GM12878 (cell line): ENCODE results near the gene SOX5. TPM values are rescaled to one million over a fixed set of nuclear protein-coding genes. Genes with fewer than 3 reads are reported as not detected.

Experiments used
- ATAC-seq: fragments of 200-7000 bp; cut with Tn5 transposase; 3 replicates; pipeline ENCODE4 v1.9.1; 2020; ENCODE audit warnings: mild to moderate bottlenecking, moderate library complexity
- BruUV-seq: library from RNA; stranded (reverse); fragments of 400-500 nt; replicated peaks from 2 replicates; lab custom pipeline; 2021; lab: Mats Ljungman, UMichigan
- CTCF ChIA-PET: fragments of 300-600 bp; sonication (Branson Sonifier 250); formaldehyde crosslinking; extraction: SDS; loops from one replicate; lab custom pipeline; 2021; ENCODE audit warnings: inconsistent platforms; lab: Yijun Ruan, JAX
- POLR2A ChIA-PET: fragments of 350-600 bp; formaldehyde crosslinking; extraction: SDS; loops from one replicate; lab custom pipeline; 2021; ENCODE audit warnings: inconsistent platforms; lab: Charles Lee
- RAD21 ChIA-PET: fragments of 300-600 bp; sonication (Branson Sonifier 250); formaldehyde crosslinking; loops from one replicate; lab custom pipeline; 2023; ENCODE audit warnings: antibody characterized with exemption; ENCODE audit not compliant: unreplicated experiment; lab: Charles Lee
- SMC1A ChIA-PET: fragments of 300-600 bp; sonication (Branson Sonifier 250); formaldehyde crosslinking; loops from one replicate; lab custom pipeline; 2023; ENCODE audit not compliant: unreplicated experiment, uncharacterized antibody; lab: Charles Lee
- DNase-seq: peaks from one replicate; pipeline ENCODE4 v3.0.0-alpha.2; 2011; ENCODE audit warnings: low read depth, low spot score
- FAIRE-seq: peaks from 3 replicates; lab custom pipeline; 2011; peaks lifted over from hg19 to GRCh38; lab: Jason Lieb, UNC
- H2AFZ ChIP-seq: 2 replicates; pipeline ENCODE4 v1.6.0; 2011; ENCODE audit warnings: low read depth, low read length, control low read depth; ENCODE audit not compliant: control insufficient read depth
- H3K27ac ChIP-seq: 2 replicates; pipeline ENCODE4 v1.5.1; 2011; ENCODE audit warnings: control low read depth; ENCODE audit not compliant: control insufficient read depth, insufficient read depth
- H3K27me3 ChIP-seq, 2 experiments: replicated peaks in 1 of 2; 2 replicates each; pipeline versions ENCODE4 v1.6.0 to v1.6.1; 2011; ENCODE audit warnings: low read length in 1 of 2; ENCODE audit not compliant: control insufficient read depth in 2 of 2, insufficient read depth in 2 of 2
- H3K36me3 ChIP-seq, 2 experiments: 2 replicates each; pipeline ENCODE4 v1.5.1; 2011; ENCODE audit warnings: low read length in 1 of 2; ENCODE audit not compliant: control insufficient read depth in 2 of 2, insufficient read depth in 2 of 2
- H3K4me1 ChIP-seq: 2 replicates; pipeline ENCODE4 v1.6.1; 2011; ENCODE audit warnings: mild to moderate bottlenecking, low read length, moderate library complexity, mixed read lengths; ENCODE audit not compliant: control insufficient read depth, insufficient read depth
- H3K4me2 ChIP-seq: 2 replicates; pipeline ENCODE4 v1.6.0; 2011; ENCODE audit warnings: control low read depth; ENCODE audit not compliant: control insufficient read depth, insufficient read depth
- H3K4me3 ChIP-seq: fragments of 200-600 bp; sonication (generic); 2 replicates; pipeline ENCODE4 v1.5.1; 2016
- H3K79me2 ChIP-seq: 2 replicates; pipeline ENCODE4 v1.6.0; 2011; ENCODE audit warnings: low read length; ENCODE audit not compliant: control insufficient read depth, insufficient read depth
- H3K9ac ChIP-seq: 2 replicates; pipeline ENCODE4 v1.8.0; 2011; ENCODE audit warnings: low read length, control low read depth, mixed read lengths; ENCODE audit not compliant: control insufficient read depth, insufficient read depth
- H3K9me3 ChIP-seq: replicated peaks from 3 replicates; pipeline ENCODE4 v1.5.1; 2011; ENCODE audit warnings: mild to moderate bottlenecking, low read length; ENCODE audit not compliant: control insufficient read depth, insufficient read depth
- H4K20me1 ChIP-seq: 2 replicates; pipeline ENCODE4 v1.6.0; 2011; ENCODE audit not compliant: control insufficient read depth, insufficient read depth
- BACH1 ChIP-seq: fragments of 450-650 bp; IDR thresholded peaks from 2 replicates; pipeline ENCODE4 v1.6.1; 2017; ENCODE audit warnings: mild to moderate bottlenecking, borderline replicate concordance
- BCL11A ChIP-seq: IDR thresholded peaks from 2 replicates; pipeline ENCODE4 v1.6.1; 2011; ENCODE audit warnings: low read depth, low read length
- EP300 ChIP-seq, 2 experiments: fragments of 150-350 bp in 1 of 2; IDR thresholded peaks; 2 replicates each; pipeline ENCODE4 v1.6.1; 2011 to 2012; ENCODE audit warnings: low read depth in 2 of 2, low read length in 2 of 2, borderline replicate concordance in 1 of 2, improper control_type of control experiment in 1 of 2, inconsistent platforms in 1 of 2; ENCODE audit not compliant: control insufficient read depth in 1 of 2
- ETV6 ChIP-seq, 2 experiments: fragments of 450-650 bp in 1 of 2; IDR thresholded peaks in 1 of 2; conservative IDR thresholded peaks in 1 of 2; 2 replicates each; pipeline ENCODE4 v1.6.1; 2014; ENCODE audit warnings: antibody characterized with exemption in 1 of 2, borderline replicate concordance in 1 of 2, low read depth in 1 of 2, mild to moderate bottlenecking in 1 of 2, moderate library complexity in 1 of 2
- FOXK2 ChIP-seq: fragments of 450-650 bp; IDR thresholded peaks from 2 replicates; pipeline ENCODE4 v1.6.1; 2017; ENCODE audit warnings: mild to moderate bottlenecking, moderate library complexity
- JUND ChIP-seq: IDR thresholded peaks from 2 replicates; pipeline ENCODE4 v1.6.1; 2012; ENCODE audit warnings: low read depth, mild to moderate bottlenecking, low read length, improper control_type of control experiment, moderate library complexity
- MYC ChIP-seq: IDR thresholded peaks from 2 replicates; pipeline ENCODE4 v1.6.1; 2011; ENCODE audit warnings: mild to moderate bottlenecking, low read length, moderate library complexity, inconsistent platforms; ENCODE audit not compliant: insufficient read depth, insufficient replicate concordance, insufficient read length, severe bottlenecking
- NR2C2 ChIP-seq: IDR thresholded peaks from 2 replicates; pipeline ENCODE4 v1.6.1; 2011; ENCODE audit warnings: borderline replicate concordance, low read depth; ENCODE audit not compliant: control insufficient read depth, insufficient read length
- PAX5 ChIP-seq: IDR thresholded peaks from 2 replicates; pipeline ENCODE4 v1.6.1; 2011; ENCODE audit warnings: low read depth, low read length, borderline replicate concordance
- PML ChIP-seq: IDR thresholded peaks from 2 replicates; pipeline ENCODE4 v1.6.1; 2012; ENCODE audit warnings: low read length, inconsistent platforms
- RCOR1 ChIP-seq: conservative IDR thresholded peaks from 2 replicates; pipeline ENCODE4 v1.6.1; 2012; ENCODE audit warnings: low read depth, low read length, improper control_type of control experiment
- SMAD1 ChIP-seq: fragments of 450-650 bp; IDR thresholded peaks from 2 replicates; pipeline ENCODE4 v1.6.1; 2018; ENCODE audit warnings: mild to moderate bottlenecking, low read depth; ENCODE audit not compliant: partially characterized antibody
- STAT1 ChIP-seq: fragments of 450-650 bp; conservative IDR thresholded peaks from 2 replicates; pipeline ENCODE4 v1.6.1; 2014; ENCODE audit warnings: antibody characterized with exemption, mild to moderate bottlenecking
- WGBS: methylation state at CpG from one replicate; pipeline ENCODE4 v1.1.6; 2016; ENCODE audit warnings: low lambda C conversion rate; ENCODE audit not compliant: insufficient replicate concordance, insufficient coverage; ENCODE audit errors: missing lambda C conversion rate; 5-methylcytosine and 5-hydroxymethylcytosine counted together
- in situ Hi-C: fragments of 300-500 bp; cut with MboI; formaldehyde crosslinking; loops from 9 replicates; pipeline ENCODE4 v1.14.3; 2018; ENCODE audit warnings: mixed read lengths
- intact Hi-C: fragments of 100-400 bp; cut with micrococcal nuclease; formaldehyde crosslinking; loops from one replicate; pipeline ENCODE4 v1.14.2; 2022; ENCODE audit not compliant: unreplicated experiment
- polyA plus RNA-seq, 11 experiments: library from polyadenylated mRNA; depleted of rRNA in 4 of 11; unstranded in 6 of 11; stranded (reverse) in 5 of 11; fragments of >200 nt; fragmentation: Nextera tagmentation in 4 of 11; fragmentation: Illumina TruSeq in 1 of 11; extraction: Ambion mirVana in 4 of 11; extraction: Trizol in 1 of 11; gene quantifications; 1 replicate in 1 of 11; 2 replicates in 10 of 11; pipeline versions ENCODE4 v1.2.1 to v1.2.3, GENCODE V29; 2011 to 2016; ENCODE audit warnings: inconsistent platforms in 2 of 11, missing spikeins in 2 of 11, low read depth in 1 of 11
- total RNA-seq, 4 experiments: library from RNA; depleted of rRNA in 3 of 4; stranded (reverse); fragments of >200 nt in 3 of 4; fragmentation: Illumina TruSeq in 1 of 4; extraction: Trizol in 1 of 4; gene quantifications; 2 replicates each; pipeline versions ENCODE4 v1.2.1 to v1.2.3, GENCODE V29; 2013 to 2021
- TF ChIP-seq, protein P1 (sequence below): fragments of 450-650 bp; IDR thresholded peaks from 2 replicates; pipeline ENCODE4 v1.6.1; 2014; ENCODE audit warnings: mild to moderate bottlenecking
- TF ChIP-seq, protein P2 (sequence below): IDR thresholded peaks from 2 replicates; pipeline ENCODE4 v1.6.1; 2012; ENCODE audit warnings: low read depth, low read length, improper control_type of control experiment
- TF ChIP-seq, protein P3 (sequence below): IDR thresholded peaks from 2 replicates; pipeline ENCODE4 v1.6.1; 2011; ENCODE audit warnings: mild to moderate bottlenecking, low read depth, low read length, moderate library complexity; ENCODE audit not compliant: insufficient replicate concordance

The SOX5 gene
- total and polyA plus RNA-seq, 10 of the 15 experiments (the other 5 are each of a cell fraction or from before 2014, with no cell fraction given) = 0.08 to 1.0 (median 0.24) TPM

DNA sequence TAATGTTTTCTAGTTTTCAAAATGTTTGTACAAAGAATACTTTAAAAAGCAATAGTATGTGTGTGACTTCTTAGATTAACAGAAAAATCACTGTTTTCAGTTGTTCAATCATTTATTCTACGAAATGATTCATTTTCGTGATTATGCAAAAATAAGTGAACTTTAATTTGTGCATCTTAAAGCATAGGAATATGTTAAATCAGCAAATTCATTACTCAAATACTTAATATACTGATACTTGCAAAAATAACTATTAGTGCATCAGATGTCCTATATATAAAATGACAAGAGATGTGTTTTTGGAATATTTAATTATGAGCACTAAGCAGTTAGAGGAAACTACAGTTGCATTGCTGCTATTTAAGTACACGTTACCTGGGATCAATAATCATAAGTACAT lies 11.0 kb downstream of the SOX5 start:
- no peak overlapping the region for H2AFZ ChIP-seq
- H3K79me2 ChIP-seq = no peaks in the 10 kb centered on the region
- POLR2A ChIA-PET = no interaction called here
- DNase-seq (no peak), FAIRE-seq (no peak)
- no peaks in the 10 kb centered on the region for H3K36me3 ChIP-seq
- H3K9ac ChIP-seq = no peak overlapping the region
- no peaks in the 10 kb centered on the region for H3K27me3 ChIP-seq
- no peaks in the 10 kb centered on the region for H4K20me1 ChIP-seq
- no peaks in the 10 kb centered on the region for H3K4me1 ChIP-seq
- 55% methylated on average over 3 of the region's 3 CpGs for WGBS
- H3K27ac ChIP-seq = no peak overlapping the region
- SMC1A ChIA-PET = interaction anchor here (1.1 to 1.7 kb wide), 2 partner anchors 10 to 14 kb away, joined by 3 to 5 read pairs; no protein-coding TSS in a partner anchor
- intact Hi-C loops = no loop called here
- TF ChIP-seq BACH1 = no peak
- no peak for TF ChIP-seq BCL11A
- TF ChIP-seq JUND = no peak
- TF ChIP-seq EP300 (IDR thresholded peaks at IDR 0.05; ENCODE audit: borderline replicate concordance in 1 of 2, control insufficient read depth in 1 of 2, low read depth in 2 of 2, low read length in 2 of 2) = no peak
- TF ChIP-seq MYC = no peak
- no peak for TF ChIP-seq RCOR1
- no peak for TF ChIP-seq FOXK2
- TF ChIP-seq, protein P1, sequence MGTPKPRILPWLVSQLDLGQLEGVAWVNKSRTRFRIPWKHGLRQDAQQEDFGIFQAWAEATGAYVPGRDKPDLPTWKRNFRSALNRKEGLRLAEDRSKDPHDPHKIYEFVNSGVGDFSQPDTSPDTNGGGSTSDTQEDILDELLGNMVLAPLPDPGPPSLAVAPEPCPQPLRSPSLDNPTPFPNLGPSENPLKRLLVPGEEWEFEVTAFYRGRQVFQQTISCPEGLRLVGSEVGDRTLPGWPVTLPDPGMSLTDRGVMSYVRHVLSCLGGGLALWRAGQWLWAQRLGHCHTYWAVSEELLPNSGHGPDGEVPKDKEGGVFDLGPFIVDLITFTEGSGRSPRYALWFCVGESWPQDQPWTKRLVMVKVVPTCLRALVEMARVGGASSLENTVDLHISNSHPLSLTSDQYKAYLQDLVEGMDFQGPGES = no peak
- no peak for TF ChIP-seq PAX5
- TF ChIP-seq SMAD1 = no peak
- no peak for TF ChIP-seq ETV6 (conservative IDR thresholded peaks at IDR 0.05 in 1 of 2, IDR thresholded peaks at IDR 0.05 in 1 of 2; ENCODE audit: borderline replicate concordance in 1 of 2, low read depth in 1 of 2)
- TF ChIP-seq, protein P2, sequence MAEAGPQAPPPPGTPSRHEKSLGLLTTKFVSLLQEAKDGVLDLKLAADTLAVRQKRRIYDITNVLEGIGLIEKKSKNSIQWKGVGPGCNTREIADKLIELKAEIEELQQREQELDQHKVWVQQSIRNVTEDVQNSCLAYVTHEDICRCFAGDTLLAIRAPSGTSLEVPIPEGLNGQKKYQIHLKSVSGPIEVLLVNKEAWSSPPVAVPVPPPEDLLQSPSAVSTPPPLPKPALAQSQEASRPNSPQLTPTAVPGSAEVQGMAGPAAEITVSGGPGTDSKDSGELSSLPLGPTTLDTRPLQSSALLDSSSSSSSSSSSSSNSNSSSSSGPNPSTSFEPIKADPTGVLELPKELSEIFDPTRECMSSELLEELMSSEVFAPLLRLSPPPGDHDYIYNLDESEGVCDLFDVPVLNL = no peak
- TF ChIP-seq STAT1 = no peak
- no peak for TF ChIP-seq PML
- TF ChIP-seq, protein P3, sequence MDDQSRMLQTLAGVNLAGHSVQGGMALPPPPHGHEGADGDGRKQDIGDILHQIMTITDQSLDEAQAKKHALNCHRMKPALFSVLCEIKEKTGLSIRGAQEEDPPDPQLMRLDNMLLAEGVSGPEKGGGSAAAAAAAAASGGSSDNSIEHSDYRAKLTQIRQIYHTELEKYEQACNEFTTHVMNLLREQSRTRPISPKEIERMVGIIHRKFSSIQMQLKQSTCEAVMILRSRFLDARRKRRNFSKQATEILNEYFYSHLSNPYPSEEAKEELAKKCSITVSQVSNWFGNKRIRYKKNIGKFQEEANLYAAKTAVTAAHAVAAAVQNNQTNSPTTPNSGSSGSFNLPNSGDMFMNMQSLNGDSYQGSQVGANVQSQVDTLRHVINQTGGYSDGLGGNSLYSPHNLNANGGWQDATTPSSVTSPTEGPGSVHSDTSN = no peak
- no peak for TF ChIP-seq NR2C2
- TF ChIP-seq, all 136 proteins: peak for 0
- RAD21 ChIA-PET = no interaction called here
- no peak overlapping the region for H3K4me3 ChIP-seq
- H3K4me2 ChIP-seq = no peak overlapping the region
- CTCF ChIA-PET = no interaction called here
- ATAC-seq = no peak
- in situ Hi-C loops = no loop called here
- no peaks in the 10 kb centered on the region for H3K9me3 ChIP-seq
- BruUV-seq = no TSS peak
